Sigmoid colon (tissue), 7 donors: ENCODE data around the gene LITAF. TPM values are rescaled to one million over a fixed set of nuclear protein-coding genes. Genes with fewer than 3 reads are reported as not detected.

Experiments used
- DNase-seq: peaks from one replicate; pipeline ENCODE4 v3.0.0-alpha.2; 2019
- H3K27ac ChIP-seq, 4 donors: fragments of 200-600 bp; sonication (generic); one replicate each; pipeline ENCODE4 v1.5.1; 2016 to 2019; ENCODE audit warnings: mild to moderate bottlenecking in 1 of 4
- H3K27me3 ChIP-seq, 3 donors: fragments of 200-600 bp; sonication (generic); one replicate each; pipeline ENCODE4 v1.5.1; 2019; ENCODE audit warnings: mild to moderate bottlenecking in 1 of 3
- H3K36me3 ChIP-seq, 4 donors: fragments of 200-600 bp; sonication (generic); one replicate each; pipeline ENCODE4 v1.5.1; 2016 to 2019
- H3K4me1 ChIP-seq, 4 donors: fragments of 200-600 bp; sonication (generic); one replicate each; pipeline ENCODE4 v1.5.1; 2017 to 2019
- H3K4me3 ChIP-seq, 4 donors: fragments of 200-600 bp; sonication (generic); one replicate each; pipeline ENCODE4 v1.5.1; 2017 to 2019; ENCODE audit warnings: mild to moderate bottlenecking in 2 of 4, moderate library complexity in 1 of 4
- H3K9me3 ChIP-seq, 4 donors: fragments of 200-600 bp in 3 of 4; sonication (generic) in 3 of 4; one replicate each; pipeline versions ENCODE4 v1.5.1 to v1.6.1; 2013 to 2019
- CTCF ChIP-seq, 4 experiments: fragments of 450-650 bp in 3 of 4; fragments of 200-600 bp in 1 of 4; IDR thresholded peaks; one replicate each; pipeline ENCODE4 v1.5.1; 2016 to 2019; ENCODE audit warnings: antibody characterized with exemption in 4 of 4, mild to moderate bottlenecking in 3 of 4, moderate library complexity in 2 of 4
- EP300 ChIP-seq, 4 donors: sonication (generic); formaldehyde crosslinking; IDR thresholded peaks; one replicate each; pipeline ENCODE4 v1.6.1; 2017; ENCODE audit warnings: antibody characterized with exemption in 4 of 4
- POLR2A ChIP-seq, 2 donors: fragments of 450-650 bp; IDR thresholded peaks; one replicate each; pipeline ENCODE4 v1.6.1; 2016; ENCODE audit warnings: antibody characterized with exemption in 2 of 2, mild to moderate bottlenecking in 2 of 2, moderate library complexity in 2 of 2
- POLR2AphosphoS5 ChIP-seq, 4 donors: sonication (generic); formaldehyde crosslinking; IDR thresholded peaks; one replicate each; pipeline ENCODE4 v1.6.1; 2017; ENCODE audit warnings: antibody characterized with exemption in 4 of 4
- WGBS, 2 donors: extraction: QIAGEN DNeasy Blood & Tissue Kit; methylation state at CpG; one replicate each; pipeline ENCODE4 v1.1.7; 2013; 5-methylcytosine and 5-hydroxymethylcytosine counted together
- intact Hi-C: fragments of 100-400 bp; cut with DNase I; formaldehyde crosslinking; loops from one replicate; pipeline ENCODE4 v1.15.1; 2023
- polyA plus RNA-seq, 3 donors: library from polyadenylated mRNA; stranded (reverse); fragments of 200-250 nt; gene quantifications; one replicate each; pipeline ENCODE4 v1.2.3, GENCODE V29; 2013
- total RNA-seq, 4 donors: library from RNA; depleted of rRNA; stranded (reverse); fragments of >200 nt; gene quantifications; one replicate each; pipeline ENCODE4 v1.1.0, GENCODE V29; 2016
- donor health status: healthy with polysubstance abuse.
- donor health status: Bipolar disorder and iron deficiency.
- donor health status: healthy.

LITAF gene
- total and polyA plus RNA-seq, 7 donors = 20.6 to 307 (median 55.1) TPM

- no peak overlapping the region for H3K4me3 ChIP-seq
- H3K4me1 ChIP-seq = no peaks in the 10 kb centered on the region
- no peaks in the 10 kb centered on the region for H3K36me3 ChIP-seq
- intact Hi-C loops = no loop called here
- DNase-seq = no peak
- no peak for TF ChIP-seq POLR2A (IDR thresholded peaks at IDR 0.05)
- TF ChIP-seq EP300 (IDR thresholded peaks at IDR 0.05) = no peak
- no peak for TF ChIP-seq CTCF (IDR thresholded peaks at IDR 0.05)
- TF ChIP-seq POLR2AphosphoS5 (IDR thresholded peaks at IDR 0.05) = no peak
- H3K27me3 ChIP-seq = peaks cover 0 to 3% (median 0%) of the 10 kb centered on the region in 3 donors
- WGBS, 2 donors = 37 to 53% methylated on average over 23 of the region's 23 CpGs
- no peaks in the 10 kb centered on the region for H3K9me3 ChIP-seq
- no peak overlapping the region for H3K27ac ChIP-seq
Measured at GRCh38 chr16:11611871-11612664, 25.3 kb upstream of the LITAF start.

- TF ChIP-seq POLR2AphosphoS5 (IDR thresholded peaks at IDR 0.05) = no peak
- no peak for TF ChIP-seq EP300 (IDR thresholded peaks at IDR 0.05)
- no peak for TF ChIP-seq CTCF (IDR thresholded peaks at IDR 0.05)
- TF ChIP-seq POLR2A (IDR thresholded peaks at IDR 0.05) = no peak
- Histone ChIP-seq H3K4me1 (no peaks in the 10 kb centered on the region), H3K4me3 (no peak overlapping the region), H3K27me3 (peaks cover 0 to 3% (median 0%) of the 10 kb centered on the region in 3 donors), H3K9me3 (no peaks in the 10 kb centered on the region), H3K36me3 (no peaks in the 10 kb centered on the region), H3K27ac (no peak overlapping the region)
- no peak for DNase-seq
- 70 to 82% methylated on average over 6 of the region's 6 CpGs for WGBS, 2 donors
- intact Hi-C loops = no loop called here
Measured at GRCh38 chr16:11610580-11610979, 23.9 kb upstream of the LITAF start.

- intact Hi-C loops = no loop called here
- no peaks in the 10 kb centered on the region for H3K9me3 ChIP-seq
- WGBS, 2 donors = 82 to 92% methylated on average over 9 of the region's 9 CpGs
- DNase-seq = no peak
- H3K27ac ChIP-seq = no peak overlapping the region
- peaks cover 0 to 8% (median 2%) of the 10 kb centered on the region in 3 donors for H3K27me3 ChIP-seq
- no peaks in the 10 kb centered on the region for H3K36me3 ChIP-seq
- no peak overlapping the region for H3K4me3 ChIP-seq
- no peak for TF ChIP-seq POLR2A (IDR thresholded peaks at IDR 0.05)
- H3K4me1 ChIP-seq = no peaks in the 10 kb centered on the region
Measured at GRCh38 chr16:11610121-11610505, 23.4 kb upstream of the LITAF start.

DNA sequence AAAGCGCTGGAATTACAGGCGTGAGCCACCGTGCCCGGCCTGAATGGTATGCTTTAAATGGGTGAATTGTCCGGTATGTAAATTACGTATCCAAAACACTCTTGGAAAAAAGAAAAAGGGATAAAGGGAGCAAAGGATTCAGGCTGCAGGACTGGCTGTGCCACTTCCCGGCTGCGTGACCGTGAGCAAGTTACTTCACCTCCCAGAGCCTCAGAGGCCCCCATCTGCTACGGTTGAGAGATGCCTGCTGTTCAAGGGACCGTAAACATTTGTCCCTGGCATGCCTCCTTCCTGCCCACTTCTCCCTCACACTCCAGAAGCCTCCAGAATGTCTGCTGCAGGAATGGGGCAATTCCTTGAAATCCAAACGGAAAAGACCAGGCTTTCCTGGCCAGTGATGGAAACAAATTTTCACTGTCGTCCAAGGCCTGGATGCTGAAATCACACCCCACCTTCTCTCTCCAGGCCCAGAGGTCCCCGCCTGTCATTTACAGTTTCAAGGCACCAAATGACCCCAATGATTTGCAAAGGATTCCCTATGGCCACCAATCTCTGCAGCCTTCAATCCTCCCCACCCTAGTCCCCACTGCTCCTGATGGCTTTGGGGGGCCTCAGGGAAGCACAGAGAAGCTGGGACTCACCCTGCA, 22.9 kb upstream of the LITAF start:
- no peak overlapping the region for H3K4me3 ChIP-seq
- WGBS, 2 donors = 64 to 70% methylated on average over 14 of the region's 14 CpGs
- intact Hi-C loops = no loop called here
- H3K27me3 ChIP-seq = peaks cover 0 to 10% (median 7%) of the 10 kb centered on the region in 3 donors
- no peaks in the 10 kb centered on the region for H3K4me1 ChIP-seq
- H3K36me3 ChIP-seq = no peaks in the 10 kb centered on the region
- no peaks in the 10 kb centered on the region for H3K9me3 ChIP-seq
- DNase-seq = no peak
- TF ChIP-seq EP300 (IDR thresholded peaks at IDR 0.05) = no peak
- no peak for TF ChIP-seq POLR2AphosphoS5 (IDR thresholded peaks at IDR 0.05)
- no peak for TF ChIP-seq POLR2A (IDR thresholded peaks at IDR 0.05)
- no peak for TF ChIP-seq CTCF (IDR thresholded peaks at IDR 0.05)
- no peak overlapping the region for H3K27ac ChIP-seq

GRCh38 chr16:11605891-11606290, 19.2 kb upstream of the LITAF start:
- WGBS, 2 donors = 94 to 95% methylated on average over 5 of the region's 5 CpGs
- no peak for DNase-seq

More at GRCh38 chr16:11605891-11606290, 19.2 kb upstream of the LITAF start:
- no peaks in the 10 kb centered on the region for H3K9me3 ChIP-seq
- intact Hi-C loops = no loop called here
- peaks cover 0 to 8% (median 0%) of the 10 kb centered on the region in 4 donors for H3K4me1 ChIP-seq
- H3K4me3 ChIP-seq = no peak overlapping the region
- no peak overlapping the region for H3K27ac ChIP-seq
- TF ChIP-seq CTCF (IDR thresholded peaks at IDR 0.05) (no peak), EP300 (IDR thresholded peaks at IDR 0.05) (no peak), POLR2A (IDR thresholded peaks at IDR 0.05) (no peak), POLR2AphosphoS5 (IDR thresholded peaks at IDR 0.05) (no peak)
- H3K27me3 ChIP-seq = peaks cover 0 to 16% (median 8%) of the 10 kb centered on the region in 3 donors
- H3K36me3 ChIP-seq = no peaks in the 10 kb centered on the region
